Caco-2 (cell line): ENCODE data around the gene EID2B. TPM values are rescaled to one million over a fixed set of nuclear protein-coding genes. Genes with fewer than 3 reads are reported as not detected.

ENCODE experiments used
- BruUV-seq: library from RNA; stranded (reverse); fragments of 400-500 nt; replicated peaks from 2 replicates; lab custom pipeline; 2021; lab: Mats Ljungman, UMichigan
- CTCF ChIA-PET: fragments of 300-600 bp; sonication (Branson Sonifier 250); formaldehyde crosslinking; loops from one replicate; lab custom pipeline; 2022; ENCODE audit warnings: antibody characterized with exemption; lab: Charles Lee
- POLR2A ChIA-PET: fragments of 300-600 bp; sonication (Branson Sonifier 250); formaldehyde crosslinking; loops from one replicate; lab custom pipeline; 2022; ENCODE audit warnings: antibody characterized with exemption; lab: Charles Lee
- DNase-seq, 2 experiments: peaks; one replicate each; pipeline versions ENCODE4 v3.0.0 to v3.0.0-alpha.2; 2020 to 2022
- H3K27me3 ChIP-seq: replicated peaks from 2 replicates; pipeline ENCODE4 v1.6.0; 2011; ENCODE audit warnings: low read length; ENCODE audit not compliant: control insufficient read depth, insufficient read depth
- H3K36me3 ChIP-seq: 2 replicates; pipeline ENCODE4 v1.5.1; 2011; ENCODE audit warnings: low read length; ENCODE audit not compliant: control insufficient read depth, insufficient read depth
- H3K4me1 ChIP-seq: fragments of 250-450 bp; sonication (Bioruptor Pico); 2 replicates; pipeline ENCODE4 v1.5.1; 2020; ENCODE audit warnings: mild to moderate bottlenecking
- H3K4me3 ChIP-seq: 2 replicates; pipeline ENCODE4 v1.5.1; 2011; ENCODE audit warnings: low read depth, mild to moderate bottlenecking, control low read depth, low read length
- H3K9me3 ChIP-seq: fragments of 250-450 bp; sonication (Bioruptor Pico); 2 replicates; pipeline ENCODE4 v1.5.1; 2020; ENCODE audit warnings: mild to moderate bottlenecking, moderate library complexity
- H3K27ac Mint-ChIP-seq: one replicate; pipeline ENCODE4 v1.8.0; 2022; ENCODE audit warnings: mixed read lengths; ENCODE audit not compliant: unreplicated experiment
- H3K27me3 Mint-ChIP-seq: one replicate; pipeline ENCODE4 v1.8.0; 2022; ENCODE audit warnings: mixed read lengths; ENCODE audit not compliant: insufficient read depth, unreplicated experiment
- H3K36me3 Mint-ChIP-seq: one replicate; pipeline ENCODE4 v1.8.0; 2022; ENCODE audit warnings: mild to moderate bottlenecking, mixed read lengths; ENCODE audit not compliant: insufficient read depth, unreplicated experiment
- H3K4me1 Mint-ChIP-seq: one replicate; pipeline ENCODE4 v1.8.0; 2022; ENCODE audit warnings: low read depth, mixed read lengths; ENCODE audit not compliant: unreplicated experiment
- H3K4me3 Mint-ChIP-seq: one replicate; pipeline ENCODE4 v1.8.0; 2022; ENCODE audit warnings: mild to moderate bottlenecking, moderate library complexity, mixed read lengths; ENCODE audit not compliant: unreplicated experiment
- H3K9me3 Mint-ChIP-seq: one replicate; pipeline ENCODE4 v1.8.0; 2022; ENCODE audit warnings: mixed read lengths; ENCODE audit not compliant: unreplicated experiment
- CTCF ChIP-seq, 2 experiments: fragments of 200-600 bp in 1 of 2; IDR thresholded peaks; 1 replicate in 1 of 2; 2 replicates in 1 of 2; pipeline versions ENCODE4 v1.5.1 to v1.8.0; 2011 to 2022; ENCODE audit warnings: antibody characterized with exemption in 1 of 2, control low read depth in 1 of 2, inconsistent platforms in 1 of 2, low read depth in 1 of 2, low read length in 1 of 2, mild to moderate bottlenecking in 1 of 2, moderate library complexity in 1 of 2; ENCODE audit not compliant: insufficient read depth in 1 of 2, severe bottlenecking in 1 of 2, unreplicated experiment in 1 of 2
- intact Hi-C: fragments of 100-400 bp; cut with micrococcal nuclease; formaldehyde crosslinking; loops from one replicate; pipeline ENCODE4 v1.10.0; 2022; ENCODE audit not compliant: unreplicated experiment
- total RNA-seq: library from RNA; stranded (reverse); gene quantifications from 2 replicates; pipeline ENCODE4 v1.2.3, GENCODE V29; 2022

The EID2B gene
- total RNA-seq, 1 experiment from 2014 or later: 2.1 TPM

GRCh38 chr19:39508629-39509028 lies 24.0 kb downstream of the EID2B start:
- no peaks in the 10 kb centered on the region for H3K4me1 Mint-ChIP-seq
- H3K9me3 ChIP-seq: no peaks in the 10 kb centered on the region
- H3K27me3 ChIP-seq: no peaks in the 10 kb centered on the region
- no peak overlapping the region for H3K4me3 Mint-ChIP-seq
- H3K36me3 ChIP-seq: no peaks in the 10 kb centered on the region
- H3K9me3 Mint-ChIP-seq: no peaks in the 10 kb centered on the region
- H3K27me3 Mint-ChIP-seq: peaks cover 14% of the 10 kb centered on the region
- no peak overlapping the region for H3K27ac Mint-ChIP-seq
- H3K4me3 ChIP-seq: no peak overlapping the region
- no TSS peak for BruUV-seq
- intact Hi-C loops: no loop called here
- ChIA-PET POLR2A (no interaction called here), CTCF (interaction anchor here (1.8 kb wide), 1 partner anchor 11 kb away, joined by 11 read pairs; no protein-coding TSS in a partner anchor)
- H3K4me1 ChIP-seq: no peaks in the 10 kb centered on the region
- TF ChIP-seq CTCF (IDR thresholded peaks at IDR 0.05; ENCODE audit: insufficient read depth in 1 of 2, low read depth in 1 of 2, low read length in 1 of 2, severe bottlenecking in 1 of 2, unreplicated experiment in 1 of 2): no peak
- no peak for DNase-seq
- peaks cover 5% of the 10 kb centered on the region for H3K36me3 Mint-ChIP-seq

- intact Hi-C loops: no loop called here
- DNase-seq: no peak
- Mint-ChIP-seq H3K9me3 (no peaks in the 10 kb centered on the region), H3K4me3 (peak overlapping the region; percentile 70), H3K27ac (no peak overlapping the region), H3K27me3 (peaks cover 15% of the 10 kb centered on the region), H3K4me1 (no peaks in the 10 kb centered on the region), H3K36me3 (peaks cover 5% of the 10 kb centered on the region)
- H3K27me3 ChIP-seq: no peaks in the 10 kb centered on the region
- ChIA-PET POLR2A (no interaction called here), CTCF (interaction anchor here (1.8 kb wide), 1 partner anchor 10 kb away, joined by 11 read pairs; no protein-coding TSS in a partner anchor)
- H3K9me3 ChIP-seq: no peaks in the 10 kb centered on the region
- no TSS peak for BruUV-seq
- peak overlapping the region; percentile 54 for H3K4me3 ChIP-seq
- H3K4me1 ChIP-seq: 0 out of 2 replicates have a peak, but pooled peaks cover 5% of the 10 kb centered on the region
- H3K36me3 ChIP-seq: no peaks in the 10 kb centered on the region
- TF ChIP-seq CTCF (IDR thresholded peaks at IDR 0.05; ENCODE audit: insufficient read depth in 1 of 2, low read depth in 1 of 2, low read length in 1 of 2, severe bottlenecking in 1 of 2, unreplicated experiment in 1 of 2): no peak
These were observed 24.8 kb downstream of the EID2B start for GRCh38 chr19:39507715-39508364.

GRCh38 chr19:39506944-39507714 lies 25.5 kb downstream of the EID2B start:
- POLR2A ChIA-PET: no interaction called here
- H3K27me3 Mint-ChIP-seq: peaks cover 15% of the 10 kb centered on the region
- DNase-seq: peak; percentile 72 to 81
- Histone ChIP-seq H3K4me1 (peaks cover 11% of the 10 kb centered on the region), H3K4me3 (peak overlapping the region; percentile 54), H3K9me3 (no peaks in the 10 kb centered on the region), H3K27me3 (no peaks in the 10 kb centered on the region), H3K36me3 (no peaks in the 10 kb centered on the region)
- intact Hi-C loops: no loop called here
- CTCF ChIA-PET: interaction anchor here (1.1 to 1.8 kb wide), 2 partner anchors 9 to 10 kb away, joined by 5 to 11 read pairs; no protein-coding TSS in a partner anchor
- H3K36me3 Mint-ChIP-seq: peaks cover 5% of the 10 kb centered on the region
- no TSS peak for BruUV-seq
- H3K9me3 Mint-ChIP-seq: no peaks in the 10 kb centered on the region
- H3K4me1 Mint-ChIP-seq: no peaks in the 10 kb centered on the region
- peak overlapping the region; percentile 70 for H3K4me3 Mint-ChIP-seq
- TF ChIP-seq CTCF (IDR thresholded peaks at IDR 0.05; ENCODE audit: insufficient read depth in 1 of 2, low read depth in 1 of 2, low read length in 1 of 2, severe bottlenecking in 1 of 2, unreplicated experiment in 1 of 2): no peak
- no peak overlapping the region for H3K27ac Mint-ChIP-seq
